ENCODE measurements around the gene CUEDC2.

Gene CUEDC2, protein sequence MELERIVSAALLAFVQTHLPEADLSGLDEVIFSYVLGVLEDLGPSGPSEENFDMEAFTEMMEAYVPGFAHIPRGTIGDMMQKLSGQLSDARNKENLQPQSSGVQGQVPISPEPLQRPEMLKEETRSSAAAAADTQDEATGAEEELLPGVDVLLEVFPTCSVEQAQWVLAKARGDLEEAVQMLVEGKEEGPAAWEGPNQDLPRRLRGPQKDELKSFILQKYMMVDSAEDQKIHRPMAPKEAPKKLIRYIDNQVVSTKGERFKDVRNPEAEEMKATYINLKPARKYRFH

DNA sequence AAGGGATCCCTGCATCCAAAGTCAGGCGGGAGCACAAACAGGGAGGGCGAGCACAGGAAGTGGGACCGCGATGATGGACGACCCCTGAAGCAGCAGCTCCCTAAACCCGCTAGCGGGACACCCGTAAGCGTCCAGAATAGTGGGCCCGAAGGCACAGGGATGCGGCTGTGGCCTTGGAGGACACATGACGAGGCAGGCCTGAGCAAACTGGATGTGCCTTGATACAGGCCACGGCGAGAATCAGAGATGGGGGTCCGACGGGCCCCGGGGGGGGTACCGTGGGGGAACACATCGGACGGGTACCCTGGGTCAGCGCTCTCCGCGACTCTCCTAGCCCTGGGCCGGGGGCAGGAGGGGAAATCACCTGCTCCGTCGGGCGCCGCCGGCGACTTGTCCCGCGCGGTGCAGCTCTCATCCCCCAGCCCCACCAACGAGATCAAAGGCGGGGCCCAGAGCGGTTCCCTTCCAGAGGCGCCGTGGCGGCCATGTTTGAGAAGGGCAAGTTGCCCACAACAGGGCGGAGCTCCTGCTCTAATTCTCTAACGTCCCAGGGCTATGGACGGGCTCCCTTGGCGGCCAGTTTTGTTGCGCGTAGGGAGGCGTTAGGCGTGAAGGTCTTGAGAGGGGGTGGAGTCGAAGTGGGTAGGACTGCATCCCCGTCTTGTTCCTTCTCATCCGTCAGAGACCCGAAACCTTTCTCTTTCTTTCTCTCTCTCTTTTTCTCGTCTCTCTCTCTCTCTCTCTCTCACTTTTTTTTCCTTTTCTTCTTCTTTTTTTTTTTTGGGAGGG lies at the start of gene CUEDC2:
Gene CUEDC2 (minus strand): TSS at position 413 of the 789 bp plus-strand sequence. CDS start 7,386 bp downstream, outside the sequence.
- peak; percentile 95 for DNase-seq

DNA sequence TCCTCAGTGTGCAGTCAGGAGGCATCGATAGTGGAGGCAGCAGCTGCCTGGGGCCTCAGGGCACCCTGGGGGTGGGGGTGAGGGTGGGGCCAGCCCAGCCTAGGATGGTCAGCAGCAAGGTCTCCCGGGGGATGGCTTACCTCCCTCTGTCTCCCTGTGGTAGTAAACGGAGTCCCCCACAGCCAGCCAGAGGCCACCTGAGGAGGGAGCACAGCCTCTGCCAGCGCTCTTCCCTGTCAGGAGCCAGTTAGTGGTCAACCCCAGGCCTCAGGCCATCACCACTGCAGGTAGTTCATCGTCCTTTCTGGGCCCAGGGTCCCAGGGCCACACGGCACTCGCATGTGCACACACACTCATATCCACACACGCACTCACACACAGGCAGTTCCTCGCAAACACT lies 48.0 kb upstream of the CUEDC2 start:
- DNase-seq = no peak

DNA sequence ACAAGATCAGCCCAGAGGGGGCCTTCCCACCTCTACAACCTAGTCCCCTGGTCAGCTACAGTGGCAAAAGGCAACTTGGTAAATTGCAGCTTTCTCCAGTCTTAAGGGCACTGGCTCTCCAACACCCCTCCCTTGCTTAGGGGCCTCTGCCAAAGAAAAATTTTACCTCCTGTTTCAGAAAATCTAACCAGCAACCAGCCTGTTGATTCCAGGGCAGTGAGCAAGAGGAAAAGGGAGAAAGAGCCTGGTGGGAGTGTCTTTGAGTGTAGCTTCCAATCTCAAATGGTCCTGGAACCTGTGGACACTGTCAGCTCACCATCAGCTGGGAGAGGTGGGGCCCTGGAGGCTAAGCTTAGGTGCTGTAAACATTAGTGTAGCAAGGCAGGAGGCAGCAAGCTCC lies 47.3 kb upstream of the CUEDC2 start:
- DNase-seq = no peak

DNA sequence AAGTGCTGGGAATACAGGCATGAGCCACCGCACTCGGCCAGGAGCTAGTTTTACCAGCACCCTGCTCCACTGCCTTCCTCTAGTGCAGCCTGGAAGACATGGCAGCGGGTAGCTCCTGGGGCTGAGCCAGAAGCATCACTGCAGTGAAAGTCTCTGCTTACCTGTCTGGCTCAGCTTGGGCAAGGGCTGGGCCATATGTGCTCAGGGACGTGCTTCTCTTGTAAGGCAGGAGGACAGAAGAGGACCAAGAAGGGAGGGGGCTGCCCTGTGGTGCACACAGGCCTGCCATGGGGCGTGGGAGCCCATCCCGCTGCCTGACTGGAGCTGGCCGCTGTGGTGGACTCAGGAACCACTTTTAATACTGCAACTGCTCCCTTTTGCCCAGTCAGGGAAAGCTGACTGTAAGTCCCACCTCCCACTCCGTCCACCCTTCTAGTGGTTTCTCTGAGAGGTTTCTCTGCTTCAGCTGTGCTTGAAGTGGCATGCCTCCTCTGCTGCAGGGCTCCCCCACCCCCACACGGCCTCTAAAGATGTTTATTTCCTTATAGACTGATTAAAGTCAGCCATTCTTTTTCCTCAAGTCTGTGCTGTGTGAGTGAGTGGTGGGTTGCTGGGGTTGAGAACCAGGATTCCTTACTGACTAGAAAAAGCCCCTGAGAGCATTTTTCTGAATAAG lies 44.2 kb upstream of the CUEDC2 start:
- no peak for DNase-seq

DNA sequence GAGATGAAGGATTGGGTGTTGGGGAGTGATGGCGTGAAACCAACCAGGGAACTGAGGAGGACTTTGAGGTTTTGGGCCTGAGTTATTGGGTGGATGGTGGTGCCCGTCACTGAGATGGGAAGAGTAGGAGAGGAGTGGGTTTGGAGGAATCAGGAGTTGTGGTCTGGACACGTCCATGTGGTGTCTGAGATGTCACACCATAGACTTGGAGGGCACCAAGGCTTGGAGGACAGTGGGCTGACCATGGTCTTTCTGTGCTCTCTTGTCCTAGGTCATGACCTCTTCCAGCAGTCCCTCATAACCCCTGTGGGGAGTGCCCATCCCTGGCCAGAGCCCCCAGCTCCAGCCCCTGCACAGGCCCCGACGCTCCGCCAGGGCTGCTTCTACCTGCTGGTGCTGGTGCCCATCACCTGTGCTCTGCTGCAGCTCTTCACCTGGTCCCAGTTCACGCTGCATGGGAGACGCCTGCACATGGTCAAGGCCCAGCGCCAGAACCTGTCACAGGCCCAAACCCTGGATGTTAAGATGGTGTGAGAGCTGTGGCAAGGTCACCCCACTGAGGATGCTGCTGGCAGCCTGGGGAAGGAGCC lies 43.2 kb upstream of the CUEDC2 start:
- no peak for DNase-seq

DNA sequence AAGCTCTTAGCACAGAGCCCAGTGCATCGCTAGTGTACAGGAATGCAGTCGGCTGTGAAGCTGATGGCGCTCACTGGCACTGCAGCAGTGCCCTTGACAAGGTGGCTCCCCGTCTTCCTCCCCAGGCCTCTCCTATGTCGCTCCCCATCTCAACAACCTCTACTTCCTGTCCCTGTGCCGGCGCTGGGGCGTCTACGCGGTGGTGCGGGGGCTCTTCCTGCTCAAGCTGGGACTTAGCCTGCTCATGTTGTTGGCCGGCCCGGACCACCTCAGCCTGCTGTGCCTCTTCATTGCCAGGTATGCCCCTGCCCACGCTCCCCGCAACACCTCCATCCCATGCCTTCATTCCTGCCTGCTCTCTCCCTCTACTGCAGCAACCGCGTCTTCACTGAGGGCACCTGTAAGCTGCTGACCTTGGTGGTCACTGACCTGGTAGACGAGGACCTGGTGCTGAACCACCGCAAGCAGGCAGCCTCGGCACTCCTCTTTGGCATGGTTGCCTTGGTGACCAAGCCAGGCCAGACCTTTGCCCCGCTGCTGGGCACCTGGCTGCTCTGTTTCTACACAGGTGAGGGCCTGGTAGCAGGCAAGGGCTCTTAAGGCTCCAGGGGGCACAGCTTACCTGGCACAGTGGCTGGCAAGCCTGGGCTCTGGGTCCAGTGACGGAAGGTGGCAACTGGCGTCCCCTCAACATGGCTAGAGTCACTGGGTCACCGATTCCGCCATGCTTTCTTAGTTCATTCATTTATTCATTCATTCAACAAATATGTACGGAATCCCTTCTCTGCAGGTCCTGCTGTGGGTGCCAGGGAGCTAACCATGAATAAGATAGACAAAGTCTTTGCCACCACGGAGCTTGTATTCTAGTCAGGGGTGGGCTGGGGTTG lies 41.3 kb upstream of the CUEDC2 start:
- no peak for DNase-seq

DNA sequence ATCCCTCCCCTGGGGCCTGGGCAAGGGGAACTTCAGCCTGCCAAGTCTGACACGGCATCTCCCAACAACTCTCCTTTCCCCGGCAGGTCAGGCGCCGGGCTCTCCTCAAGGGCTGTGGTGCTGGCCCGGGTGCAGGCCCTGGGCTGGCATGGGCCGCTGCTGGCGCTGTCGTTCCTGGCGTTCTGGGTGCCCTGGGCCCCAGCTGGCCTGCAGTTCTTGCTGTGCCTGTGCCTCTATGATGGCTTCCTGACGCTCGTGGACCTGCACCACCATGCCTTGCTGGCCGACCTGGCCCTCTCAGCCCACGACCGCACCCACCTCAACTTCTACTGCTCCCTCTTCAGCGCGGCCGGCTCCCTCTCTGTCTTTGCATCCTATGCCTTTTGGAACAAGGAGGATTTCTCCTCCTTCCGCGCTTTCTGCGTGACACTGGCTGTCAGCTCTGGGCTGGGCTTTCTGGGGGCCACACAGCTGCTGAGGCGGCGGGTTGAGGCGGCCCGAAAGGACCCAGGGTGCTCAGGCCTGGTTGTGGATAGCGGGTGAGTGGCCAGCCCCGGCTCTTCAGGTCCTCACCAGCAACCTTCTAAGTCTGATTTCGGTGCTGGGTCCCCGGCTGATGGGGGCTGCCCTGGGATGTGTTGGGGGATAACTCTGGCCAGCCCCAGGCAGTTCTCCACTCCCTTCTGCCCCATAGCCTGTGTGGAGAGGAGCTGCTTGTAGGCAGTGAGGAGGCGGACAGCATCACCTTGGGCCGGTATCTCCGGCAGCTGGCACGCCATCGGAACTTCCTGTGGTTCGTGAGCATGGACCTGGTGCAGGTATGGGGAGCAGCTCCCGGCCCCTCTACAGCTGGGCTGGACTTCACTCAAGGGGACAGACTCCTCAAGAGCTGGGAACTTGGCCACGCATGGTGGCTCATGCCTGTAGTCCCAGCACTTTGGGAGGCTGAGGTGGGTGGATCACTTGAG lies 38.5 kb upstream of the CUEDC2 start:
- DNase-seq = no peak

DNA sequence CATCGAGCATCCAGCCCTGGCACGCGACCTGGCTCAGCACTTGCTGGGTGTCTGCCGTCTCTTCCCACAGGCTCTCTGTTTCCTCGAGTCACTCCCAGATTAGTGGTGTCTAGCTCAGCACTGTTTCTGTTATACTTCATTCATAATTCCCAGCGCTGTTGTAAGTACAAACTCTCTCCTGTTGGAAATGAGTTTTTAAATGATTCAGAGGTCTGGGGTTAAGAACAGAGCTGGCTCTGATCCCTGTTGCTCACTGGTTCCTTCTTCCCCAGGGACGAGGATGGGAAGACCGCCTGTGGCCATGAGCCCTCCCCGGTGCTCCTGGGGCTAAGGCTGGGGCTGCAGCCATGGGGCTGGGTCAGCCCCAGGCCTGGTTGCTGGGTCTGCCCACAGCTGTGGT lies 36.3 kb upstream of the CUEDC2 start:
- DNase-seq = no peak

DNA sequence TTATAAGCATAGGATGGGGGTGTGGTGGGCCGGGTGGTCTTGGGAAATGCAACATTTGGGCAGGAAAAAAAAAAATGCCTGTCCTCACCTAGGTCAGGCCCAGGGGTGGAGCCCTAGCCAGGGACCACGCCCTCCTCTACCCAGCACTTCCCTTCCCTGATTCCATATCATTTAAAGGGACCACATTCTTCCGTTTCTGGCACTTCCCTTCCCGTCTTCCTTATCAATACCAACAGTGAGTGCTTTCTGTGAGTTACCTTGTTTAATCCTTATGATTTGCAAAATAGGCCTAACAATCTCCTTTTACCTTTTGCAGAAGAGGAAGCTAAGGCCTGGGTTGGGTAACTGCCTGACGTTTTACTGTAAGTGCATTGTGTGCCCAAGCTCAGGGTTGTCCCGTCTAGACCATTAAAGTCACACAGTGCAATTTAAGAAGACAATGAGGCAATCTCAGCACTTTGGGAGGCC lies 35.6 kb upstream of the CUEDC2 start:
- DNase-seq = no peak

DNA sequence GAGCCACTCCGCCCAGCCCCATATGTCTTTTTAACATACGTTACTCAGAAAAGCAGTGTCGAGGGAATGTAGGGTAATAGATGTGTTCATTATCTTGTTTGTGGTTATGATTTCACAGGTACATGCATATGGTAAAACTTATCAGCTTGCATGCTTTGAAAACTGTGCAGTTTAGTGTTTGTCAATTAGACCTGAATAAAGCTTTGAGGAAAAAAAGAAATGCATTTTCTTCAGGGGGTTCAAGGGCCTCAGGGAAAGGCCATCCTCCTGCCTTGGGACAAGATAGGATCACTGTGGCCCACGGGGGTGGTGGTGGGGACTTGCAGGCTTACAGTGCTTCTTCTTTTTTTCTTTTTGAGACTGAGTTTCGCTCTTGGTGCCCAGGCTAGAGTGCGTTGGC lies 34.9 kb upstream of the CUEDC2 start:
- no peak for DNase-seq

DNA sequence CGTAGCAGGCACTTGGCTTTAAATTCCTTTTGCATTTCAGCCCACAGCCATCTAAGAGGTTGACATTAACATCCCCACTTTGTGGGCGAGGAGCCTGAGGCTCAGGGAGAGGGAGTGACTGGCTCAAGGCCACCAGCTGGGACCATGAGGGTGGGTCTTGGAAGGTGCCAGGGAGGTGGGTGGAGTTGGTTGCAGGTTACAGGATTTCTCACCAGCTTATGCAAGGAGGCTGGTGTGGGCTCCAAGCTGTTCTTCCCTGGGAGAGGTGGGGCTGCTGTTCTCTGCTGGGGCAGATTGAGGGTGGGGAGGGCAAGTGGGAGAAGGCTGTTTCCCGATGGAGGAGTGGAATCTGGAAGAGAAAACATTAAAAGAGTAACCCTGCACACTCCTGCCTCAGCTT lies 33.1 kb upstream of the CUEDC2 start:
- no peak for DNase-seq

DNA sequence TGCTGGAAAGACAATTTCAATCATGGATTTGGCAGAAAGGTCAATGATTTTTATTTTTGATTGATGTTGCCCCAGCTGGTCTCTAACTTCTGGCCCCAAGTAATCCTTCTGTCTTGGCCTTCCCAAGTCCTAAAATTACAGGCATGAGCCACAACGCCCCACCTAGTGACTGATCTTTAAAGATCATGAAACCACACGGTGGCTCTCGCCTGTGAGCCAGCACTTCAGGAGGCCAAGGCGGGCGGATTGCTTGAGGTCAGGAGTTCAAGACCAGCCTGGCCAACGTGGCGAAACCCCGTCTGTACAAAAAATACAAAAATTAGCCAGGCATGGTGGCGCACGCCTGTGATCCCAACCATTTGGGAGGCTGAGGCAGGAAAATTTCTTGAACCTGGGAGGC lies 31.6 kb upstream of the CUEDC2 start:
- DNase-seq = no peak

DNA sequence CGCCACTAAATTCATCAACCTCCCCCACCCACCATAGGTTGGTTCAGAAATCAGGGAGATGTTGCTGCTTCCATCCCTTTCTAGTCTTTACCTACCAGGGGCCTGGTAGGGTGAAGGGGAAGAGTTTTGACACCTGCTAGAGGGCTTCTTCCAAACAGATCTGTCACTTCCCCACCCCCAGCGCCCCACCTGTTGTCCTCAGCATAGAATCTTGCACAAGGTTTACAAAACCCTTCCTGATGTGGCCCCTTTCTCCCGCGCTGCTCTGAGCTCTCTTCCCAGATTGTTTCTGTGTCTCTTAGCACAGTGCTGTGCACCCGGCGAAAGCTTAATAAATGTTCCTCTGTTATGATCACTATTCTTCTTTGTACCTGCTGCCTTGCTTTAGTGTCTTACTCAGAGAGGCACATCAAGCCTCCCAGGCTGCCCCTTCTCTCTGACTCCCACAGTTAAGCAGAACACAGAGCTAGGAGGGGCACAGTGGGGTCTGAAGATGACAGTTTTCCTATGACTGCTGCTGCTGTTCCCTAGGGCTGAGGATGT lies 30.2 kb upstream of the CUEDC2 start:
- DNase-seq = no peak

DNA sequence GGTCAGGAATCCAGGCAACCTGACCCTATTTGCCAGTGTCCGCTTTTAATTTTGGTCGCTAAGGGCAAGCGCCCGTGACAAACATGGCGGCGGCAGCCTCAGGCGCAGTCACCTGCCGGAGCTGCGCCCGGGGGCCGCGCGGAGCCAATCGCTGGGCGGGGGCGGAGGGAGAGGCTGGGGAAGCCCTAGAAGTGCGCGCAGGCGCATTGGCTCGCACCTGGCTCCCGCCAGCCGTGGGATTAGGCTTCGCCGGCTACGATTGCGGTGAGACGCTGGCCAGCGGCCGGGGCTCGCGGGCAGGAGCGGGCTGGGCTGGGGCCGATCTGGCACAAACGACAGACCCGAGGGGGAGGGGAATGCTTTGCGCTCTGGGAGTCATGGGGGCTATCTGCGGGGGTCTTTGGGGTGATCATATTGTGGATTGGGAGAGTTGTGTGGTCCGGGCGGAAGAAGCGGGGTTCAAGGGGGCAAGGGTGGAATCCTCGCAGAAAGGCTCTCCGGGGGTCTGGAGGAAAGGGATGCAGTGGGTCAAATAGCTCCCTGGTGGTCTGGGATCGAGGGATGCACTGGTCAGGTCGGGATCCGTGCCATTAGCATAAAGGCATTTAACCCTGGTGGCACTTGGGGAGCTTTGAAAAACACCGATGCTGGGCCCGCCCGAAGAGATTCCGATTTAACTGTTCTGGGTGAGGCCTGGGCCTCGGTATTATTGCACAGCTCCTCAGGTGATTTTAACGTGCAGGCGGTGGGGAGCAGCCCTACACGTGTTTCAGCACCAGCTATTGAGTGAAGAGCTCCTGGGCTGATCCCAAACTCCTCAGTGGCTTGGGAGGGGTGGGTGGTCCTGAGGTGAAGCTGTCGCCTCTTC lies 29.0 kb upstream of the CUEDC2 start:
- peak; percentile 91 for DNase-seq

DNA sequence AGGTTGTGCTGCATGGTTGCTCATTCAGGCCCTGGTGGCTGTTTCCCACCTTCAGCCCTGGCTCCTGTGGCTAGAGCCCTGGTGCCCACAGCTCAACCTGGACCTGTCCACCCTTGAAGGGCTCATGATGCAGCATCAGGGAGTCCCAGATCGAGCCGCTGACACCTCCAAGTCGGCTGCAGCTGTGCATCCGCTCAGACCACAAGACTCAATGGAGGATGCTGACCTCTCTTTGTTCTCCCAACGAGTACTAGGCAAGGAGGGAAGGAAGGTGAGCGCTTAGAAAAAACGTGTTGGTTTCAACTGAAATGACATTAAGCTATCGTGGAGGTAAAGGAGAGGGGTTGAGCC lies 28.4 kb upstream of the CUEDC2 start:
- DNase-seq = no peak

DNA sequence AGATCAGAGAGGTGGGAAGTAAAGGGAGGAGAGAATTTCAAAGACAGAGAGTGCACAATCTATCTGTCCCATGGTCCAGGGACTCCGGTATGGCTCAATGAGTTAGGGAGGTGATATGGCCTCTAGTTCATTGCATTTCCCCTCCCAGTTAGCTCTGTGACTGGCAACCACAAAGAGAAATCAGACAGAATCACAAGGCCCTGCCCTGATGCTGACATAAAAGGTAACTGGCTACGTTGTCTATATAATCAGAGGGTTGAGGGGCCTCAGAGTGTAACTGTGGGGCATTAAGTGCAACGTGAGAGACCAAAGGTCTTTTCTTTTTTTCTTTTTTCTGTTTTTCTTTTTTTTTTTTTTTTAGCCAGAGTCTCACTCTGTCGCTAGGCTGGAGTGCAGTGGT lies 26.3 kb upstream of the CUEDC2 start:
- DNase-seq = no peak

DNA sequence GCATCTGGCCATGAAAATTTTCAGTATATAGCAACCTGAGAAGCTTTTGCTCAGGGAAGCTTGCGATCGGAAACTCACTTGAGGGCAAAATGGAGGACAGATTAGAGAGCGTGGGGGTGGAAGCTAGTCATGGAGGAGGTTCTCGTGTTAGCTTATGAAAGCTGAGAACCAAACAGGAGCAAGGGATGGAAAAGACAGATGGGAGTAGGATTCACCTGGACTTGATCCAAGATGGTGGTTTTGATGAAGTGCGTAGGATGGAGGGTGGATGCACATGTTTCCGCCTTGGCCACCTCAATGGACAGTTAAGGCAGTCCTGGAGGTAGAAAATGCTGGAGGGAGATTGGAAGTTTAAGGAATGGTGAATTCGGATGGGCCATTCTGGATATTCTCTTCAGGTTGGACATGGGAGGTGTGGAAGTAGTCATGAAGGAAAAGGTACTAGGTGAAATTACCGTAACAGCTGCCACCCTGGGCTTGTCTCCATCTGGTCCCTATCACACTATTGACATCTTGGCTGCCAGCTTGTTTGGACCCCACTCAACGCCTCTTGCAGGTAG lies 25.3 kb upstream of the CUEDC2 start:
- no peak for DNase-seq

DNA sequence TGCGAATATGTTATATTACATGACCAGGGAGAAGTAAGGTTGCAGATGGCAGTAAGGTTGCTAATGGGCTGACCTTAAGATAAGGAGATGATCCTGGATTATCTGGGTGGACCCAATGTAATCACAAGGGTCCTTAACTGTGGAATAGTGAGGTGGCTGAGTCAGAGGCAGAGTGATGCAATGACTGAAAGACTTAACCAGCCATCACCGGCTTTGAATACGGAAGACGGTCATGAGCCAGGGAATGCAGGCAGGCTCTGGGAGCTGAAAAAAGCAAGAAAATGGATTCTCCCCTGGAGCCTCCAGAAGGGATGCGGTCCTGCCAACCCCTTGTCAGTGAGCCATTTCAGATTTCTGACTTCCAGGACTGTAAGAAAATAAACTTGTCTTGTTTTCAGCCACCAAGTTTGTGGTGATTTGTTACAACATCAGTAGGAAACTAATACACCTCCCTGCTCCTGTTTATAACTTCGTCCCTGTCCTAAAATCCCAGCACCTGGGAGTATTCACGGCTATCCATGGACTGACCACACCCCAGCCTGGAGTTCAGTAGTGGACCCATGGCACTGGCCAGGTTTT lies 23.6 kb upstream of the CUEDC2 start:
- DNase-seq = no peak

Measured in NCI-H345 (cell line).